OCI-LY1 (cell line): ENCODE data around the gene SRCIN1.
"Not testable (repeated sequence)": the region's sequence is repeated elsewhere in the genome, so short reads cannot be mapped to it uniquely, and the experiment has no call there.

Experiments
- H2AFZ ChIP-seq: fragments of 200-600 bp; sonication (generic), shearing (Covaris generic); 2 replicates; pipeline ENCODE4 v1.6.0; 2014; ENCODE audit warnings: antibody characterized with exemption, mild to moderate bottlenecking, low read length
- H3F3A ChIP-seq: fragments of 200-600 bp; sonication (generic), shearing (Covaris generic); 2 replicates; pipeline ENCODE4 v1.6.0; 2014; ENCODE audit warnings: mild to moderate bottlenecking, antibody characterized with exemption, low read length, moderate library complexity; ENCODE audit not compliant: insufficient read depth
- H3K27ac ChIP-seq: fragments of 200-600 bp; sonication (generic); 2 replicates; pipeline ENCODE4 v1.5.1; 2014; ENCODE audit warnings: low read length, mixed run types, mild to moderate bottlenecking, low read depth; ENCODE audit not compliant: poor library complexity, severe bottlenecking
- H3K27me3 ChIP-seq: fragments of 200-600 bp; sonication (generic); 2 replicates; pipeline ENCODE4 v1.6.0; 2014; ENCODE audit warnings: antibody characterized with exemption, mild to moderate bottlenecking, low read length, moderate library complexity; ENCODE audit not compliant: insufficient read depth
- H3K36me3 ChIP-seq: fragments of 200-600 bp; sonication (generic); 2 replicates; pipeline ENCODE4 v1.6.1; 2014; ENCODE audit warnings: mild to moderate bottlenecking, antibody characterized with exemption, low read length, moderate library complexity, mixed read lengths; ENCODE audit not compliant: insufficient read depth
- H3K4me1 ChIP-seq: fragments of 200-600 bp; sonication (generic); 2 replicates; pipeline ENCODE4 v1.5.1; 2014; ENCODE audit warnings: mild to moderate bottlenecking, low read length, moderate library complexity; ENCODE audit not compliant: insufficient read depth, severe bottlenecking
- H3K4me2 ChIP-seq: fragments of 200-600 bp; sonication (generic), shearing (Covaris generic); 2 replicates; pipeline ENCODE4 v1.6.1; 2014; ENCODE audit warnings: low read length
- H3K4me3 ChIP-seq: fragments of 200-600 bp; sonication (generic); 2 replicates; pipeline ENCODE4 v1.5.1; 2014; ENCODE audit warnings: low read length, low read depth, mild to moderate bottlenecking, mixed read lengths; ENCODE audit not compliant: poor library complexity, severe bottlenecking
- H3K79me2 ChIP-seq: fragments of 200-600 bp; shearing (Covaris generic); 2 replicates; pipeline ENCODE4 v1.6.1; 2016; ENCODE audit warnings: mixed run types, low read length, mixed read lengths; ENCODE audit not compliant: insufficient read depth
- H3K9ac ChIP-seq: fragments of 200-600 bp; sonication (generic), shearing (Covaris generic); 2 replicates; pipeline ENCODE4 v1.6.1; 2014; ENCODE audit warnings: mild to moderate bottlenecking, low read length, mixed read lengths
- H3K9me2 ChIP-seq: fragments of 200-600 bp; sonication (generic), shearing (Covaris generic); 2 replicates; pipeline ENCODE4 v1.6.1; 2014; ENCODE audit warnings: low read depth, mild to moderate bottlenecking, low read length, mixed read lengths
- H3K9me3 ChIP-seq: fragments of 200-600 bp; shearing (Covaris generic); 2 replicates; pipeline ENCODE4 v1.6.1; 2014; ENCODE audit warnings: low read length, mixed read lengths
- H4K20me1 ChIP-seq: fragments of 200-600 bp; sonication (generic), shearing (Covaris generic); 2 replicates; pipeline ENCODE4 v1.6.0; 2016; ENCODE audit warnings: mild to moderate bottlenecking, low read length; ENCODE audit not compliant: insufficient read depth
- CTCF ChIP-seq: fragments of 200-600 bp; sonication (generic), shearing (Covaris generic); IDR thresholded peaks from 2 replicates; pipeline ENCODE4 v1.5.1; 2017; ENCODE audit warnings: mild to moderate bottlenecking, antibody characterized with exemption, low read length, moderate library complexity, mixed read lengths
- EZH2 ChIP-seq: fragments of 200-600 bp; sonication (generic), shearing (Covaris generic); IDR thresholded peaks from 2 replicates; pipeline ENCODE4 v1.8.0; 2017; ENCODE audit warnings: borderline replicate concordance, mixed run types, mild to moderate bottlenecking, antibody characterized with exemption, low read length, moderate library complexity, mixed read lengths

Gene SRCIN1

GRCh38 chr17:38532451-38532850 is 73.3 kb downstream of the SRCIN1 start:
- Histone ChIP-seq H3K4me1 (no peaks in the 10 kb centered on the region), H3K9ac (no peak overlapping the region), H3K79me2 (no peaks in the 10 kb centered on the region), H3K27ac (no peak overlapping the region), H3K36me3 (no peaks in the 10 kb centered on the region), H3K4me3 (no peak overlapping the region), H4K20me1 (no peaks in the 10 kb centered on the region), H2AFZ (no peak overlapping the region), H3K27me3 (0 out of 2 replicates have a peak, but pooled peaks cover 7% of the 10 kb centered on the region), H3K4me2 (no peak overlapping the region), H3F3A (no peaks in the 10 kb centered on the region), H3K9me2 (no peaks in the 10 kb centered on the region), H3K9me3 (no peaks in the 10 kb centered on the region)
- TF ChIP-seq EZH2 (no peak), CTCF (no peak)

GRCh38 chr17:38531761-38532160 is 74.0 kb downstream of the SRCIN1 start:
- H3K4me2 ChIP-seq, H3K79me2 ChIP-seq, H3K9ac ChIP-seq, H3K27me3 ChIP-seq, H3K27ac ChIP-seq, H3K36me3 ChIP-seq, H3K9me2 ChIP-seq, H3K4me3 ChIP-seq, H3K9me3 ChIP-seq, H2AFZ ChIP-seq, H3K4me1 ChIP-seq, H4K20me1 ChIP-seq, H3F3A ChIP-seq: not testable (repeated sequence)

- H3K79me2 ChIP-seq, H2AFZ ChIP-seq, H3K27ac ChIP-seq, H3K36me3 ChIP-seq, H4K20me1 ChIP-seq, H3K4me1 ChIP-seq, H3K9ac ChIP-seq, H3K9me2 ChIP-seq, H3K27me3 ChIP-seq, H3K9me3 ChIP-seq, H3K4me2 ChIP-seq, H3K4me3 ChIP-seq, H3F3A ChIP-seq: not testable (repeated sequence)
These were observed 74.9 kb downstream of the SRCIN1 start for GRCh38 chr17:38530856-38531255.

- not testable (repeated sequence) for H3K79me2 ChIP-seq, H3K27me3 ChIP-seq, H3K9me3 ChIP-seq, H3K4me3 ChIP-seq, H3K36me3 ChIP-seq, H3K27ac ChIP-seq, H3F3A ChIP-seq, H3K9me2 ChIP-seq, H3K4me1 ChIP-seq, H4K20me1 ChIP-seq, H3K9ac ChIP-seq, H3K4me2 ChIP-seq, H2AFZ ChIP-seq
These were observed 77.6 kb downstream of the SRCIN1 start for GRCh38 chr17:38528141-38528540.

GRCh38 chr17:38526526-38526925 is 79.2 kb downstream of the SRCIN1 start:
- not testable (repeated sequence) for H4K20me1 ChIP-seq, H3K9me3 ChIP-seq, H2AFZ ChIP-seq, H3K4me3 ChIP-seq, H3K79me2 ChIP-seq, H3K9ac ChIP-seq, H3F3A ChIP-seq, H3K4me2 ChIP-seq, H3K9me2 ChIP-seq, H3K36me3 ChIP-seq, H3K4me1 ChIP-seq, H3K27ac ChIP-seq, H3K27me3 ChIP-seq
